IgD-negative memory B cell (primary cell): ENCODE measurements around the gene RET. TPM values are rescaled to one million over a fixed set of nuclear protein-coding genes. Genes with fewer than 3 reads are reported as not detected.
A peak's percentile ranks its signal among the peaks of the same experiment; 100 is the strongest.

Source experiments
- H3K27ac Mint-ChIP-seq, 3 donors: one replicate each; pipeline ENCODE4 v1.8.0; 2020 to 2022; ENCODE audit warnings: mild to moderate bottlenecking in 3 of 3, mixed read lengths in 3 of 3, moderate library complexity in 1 of 3
- H3K27me3 Mint-ChIP-seq: one replicate; pipeline ENCODE4 v1.8.0; 2021; ENCODE audit warnings: mixed read lengths
- H3K36me3 Mint-ChIP-seq: one replicate; pipeline ENCODE4 v1.8.0; 2020; ENCODE audit warnings: mild to moderate bottlenecking, mixed read lengths
- H3K4me1 Mint-ChIP-seq, 3 donors: one replicate each; pipeline ENCODE4 v1.8.0; 2020 to 2022; ENCODE audit warnings: mixed read lengths in 3 of 3, mild to moderate bottlenecking in 1 of 3
- H3K4me3 Mint-ChIP-seq, 4 donors: one replicate each; pipeline ENCODE4 v1.8.0; 2020 to 2022; ENCODE audit warnings: mild to moderate bottlenecking in 4 of 4, mixed read lengths in 4 of 4, moderate library complexity in 3 of 4
- H3K9me3 Mint-ChIP-seq, 3 donors: one replicate each; pipeline ENCODE4 v1.8.0; 2020 to 2021; ENCODE audit warnings: mixed read lengths in 3 of 3, mild to moderate bottlenecking in 1 of 3
- polyA plus RNA-seq: library from polyadenylated mRNA; unstranded; fragments of 300-500 nt; fragmentation: Illumina TruSeq; gene quantifications from one replicate; pipeline ENCODE4 v1.2.3, GENCODE V29; 2021

The RET gene
- polyA plus RNA-seq, 1 donor from 2014 or later = 0.05 TPM

- peak overlapping the region in 2 of 4 donors; percentile 54 to 63 for H3K4me3 Mint-ChIP-seq
- peaks cover 0 to 4% (median 3%) of the 10 kb centered on the region in 3 donors for H3K4me1 Mint-ChIP-seq
- peaks cover 1% of the 10 kb centered on the region for H3K36me3 Mint-ChIP-seq
- no peak overlapping the region for H3K27ac Mint-ChIP-seq
- no peaks in the 10 kb centered on the region for H3K9me3 Mint-ChIP-seq
- H3K27me3 Mint-ChIP-seq = peaks cover 33% of the 10 kb centered on the region
These were observed 476 bp upstream of the RET start for GRCh38 chr10:43076311-43076875.

- Mint-ChIP-seq H3K36me3 (peaks cover 1% of the 10 kb centered on the region), H3K27ac (no peak overlapping the region), H3K4me1 (peaks cover 0 to 4% (median 3%) of the 10 kb centered on the region in 3 donors), H3K9me3 (no peaks in the 10 kb centered on the region), H3K4me3 (peak overlapping the region; percentile 35 to 88 (median 70)), H3K27me3 (peaks cover 35% of the 10 kb centered on the region)
These were observed 727 bp downstream of the RET start for GRCh38 chr10:43077421-43078171.

GRCh38 chr10:43078175-43078985 lies 1.5 kb downstream of the RET start:
- Mint-ChIP-seq H3K27ac (no peak overlapping the region), H3K9me3 (no peaks in the 10 kb centered on the region), H3K4me3 (peak overlapping the region in 2 of 4 donors; percentile 5 to 35), H3K4me1 (peaks cover 0 to 4% (median 3%) of the 10 kb centered on the region in 3 donors), H3K27me3 (peaks cover 36% of the 10 kb centered on the region), H3K36me3 (peaks cover 1% of the 10 kb centered on the region)

GRCh38 chr10:43078986-43079273 lies 2.1 kb downstream of the RET start:
- Mint-ChIP-seq H3K4me1 (peaks cover 0 to 5% (median 3%) of the 10 kb centered on the region in 3 donors), H3K4me3 (peak overlapping the region in 1 of 4 donors; percentile 24), H3K9me3 (no peaks in the 10 kb centered on the region), H3K36me3 (peaks cover 1% of the 10 kb centered on the region), H3K27ac (no peak overlapping the region), H3K27me3 (peaks cover 36% of the 10 kb centered on the region)

- peaks cover 1% of the 10 kb centered on the region for H3K36me3 Mint-ChIP-seq
- H3K4me3 Mint-ChIP-seq = peak overlapping the region in 1 of 4 donors; percentile 18
- peaks cover 36% of the 10 kb centered on the region for H3K27me3 Mint-ChIP-seq
- H3K9me3 Mint-ChIP-seq = no peaks in the 10 kb centered on the region
- H3K4me1 Mint-ChIP-seq = peaks cover 0 to 9% (median 8%) of the 10 kb centered on the region in 3 donors
- no peak overlapping the region for H3K27ac Mint-ChIP-seq
These were observed 3.0 kb downstream of the RET start for GRCh38 chr10:43079856-43080255.

- peaks cover 22% of the 10 kb centered on the region for H3K27me3 Mint-ChIP-seq
These were observed 5.2 kb downstream of the RET start for GRCh38 chr10:43082087-43082486.

GRCh38 chr10:43082746-43083145 lies 5.9 kb downstream of the RET start:
- H3K36me3 Mint-ChIP-seq = peaks cover 1% of the 10 kb centered on the region
- no peak overlapping the region for H3K4me3 Mint-ChIP-seq
- no peak overlapping the region for H3K27ac Mint-ChIP-seq
- H3K4me1 Mint-ChIP-seq = peaks cover 0 to 5% (median 4%) of the 10 kb centered on the region in 3 donors
- H3K27me3 Mint-ChIP-seq = peaks cover 19% of the 10 kb centered on the region
- H3K9me3 Mint-ChIP-seq = no peaks in the 10 kb centered on the region

More at GRCh38 chr10:43082087-43082486, 5.2 kb downstream of the RET start:
- H3K4me1 Mint-ChIP-seq = peaks cover 0 to 6% (median 5%) of the 10 kb centered on the region in 3 donors
- no peak overlapping the region for H3K27ac Mint-ChIP-seq
- H3K9me3 Mint-ChIP-seq = no peaks in the 10 kb centered on the region
- no peak overlapping the region for H3K4me3 Mint-ChIP-seq
- peaks cover 1% of the 10 kb centered on the region for H3K36me3 Mint-ChIP-seq

GRCh38 chr10:43083764-43084163 lies 6.9 kb downstream of the RET start:
- Mint-ChIP-seq H3K9me3 (no peaks in the 10 kb centered on the region), H3K27ac (no peak overlapping the region), H3K27me3 (peaks cover 12% of the 10 kb centered on the region), H3K4me3 (no peak overlapping the region), H3K36me3 (peaks cover 1% of the 10 kb centered on the region), H3K4me1 (peaks cover 0 to 5% (median 4%) of the 10 kb centered on the region in 3 donors)

- peaks cover 5% of the 10 kb centered on the region for H3K27me3 Mint-ChIP-seq
- H3K36me3 Mint-ChIP-seq = no peaks in the 10 kb centered on the region
- no peak overlapping the region for H3K27ac Mint-ChIP-seq
- no peaks in the 10 kb centered on the region for H3K9me3 Mint-ChIP-seq
- H3K4me1 Mint-ChIP-seq = peaks cover 0 to 5% (median 4%) of the 10 kb centered on the region in 3 donors
- no peak overlapping the region for H3K4me3 Mint-ChIP-seq
These were observed 7.9 kb downstream of the RET start for GRCh38 chr10:43084812-43085211.

- Mint-ChIP-seq H3K4me1 (peaks cover 0 to 5% (median 4%) of the 10 kb centered on the region in 3 donors), H3K9me3 (no peaks in the 10 kb centered on the region), H3K4me3 (no peak overlapping the region), H3K36me3 (no peaks in the 10 kb centered on the region), H3K27me3 (peaks cover 6% of the 10 kb centered on the region), H3K27ac (peak overlapping the region in 1 of 3 donors; percentile 50)
These were observed 9.6 kb downstream of the RET start for GRCh38 chr10:43086321-43086942.

- H3K27ac Mint-ChIP-seq = no peak overlapping the region
- H3K4me1 Mint-ChIP-seq = peaks cover 0 to 3% (median 3%) of the 10 kb centered on the region in 3 donors
- H3K9me3 Mint-ChIP-seq = no peaks in the 10 kb centered on the region
- H3K4me3 Mint-ChIP-seq = peak overlapping the region in 1 of 4 donors; percentile 52
- H3K27me3 Mint-ChIP-seq = peaks cover 10% of the 10 kb centered on the region
- peaks cover 3% of the 10 kb centered on the region for H3K36me3 Mint-ChIP-seq
These were observed 12.7 kb downstream of the RET start for GRCh38 chr10:43089519-43089918.

GRCh38 chr10:43090188-43090587 lies 13.3 kb downstream of the RET start:
- no peak overlapping the region for H3K27ac Mint-ChIP-seq
- peaks cover 0 to 4% (median 3%) of the 10 kb centered on the region in 3 donors for H3K4me1 Mint-ChIP-seq
- H3K9me3 Mint-ChIP-seq = no peaks in the 10 kb centered on the region
- H3K27me3 Mint-ChIP-seq = peaks cover 10% of the 10 kb centered on the region
- H3K36me3 Mint-ChIP-seq = peaks cover 3% of the 10 kb centered on the region
- no peak overlapping the region for H3K4me3 Mint-ChIP-seq

- H3K36me3 Mint-ChIP-seq = peaks cover 3% of the 10 kb centered on the region
- H3K4me3 Mint-ChIP-seq = no peak overlapping the region
These were observed 13.8 kb downstream of the RET start for GRCh38 chr10:43090664-43091063.

GRCh38 chr10:43091846-43092245 lies 15.0 kb downstream of the RET start:
- peaks cover 12% of the 10 kb centered on the region for H3K27me3 Mint-ChIP-seq
- H3K9me3 Mint-ChIP-seq = no peaks in the 10 kb centered on the region
- H3K27ac Mint-ChIP-seq = no peak overlapping the region
- H3K4me1 Mint-ChIP-seq = peaks cover 0 to 4% (median 3%) of the 10 kb centered on the region in 3 donors
- peaks cover 3% of the 10 kb centered on the region for H3K36me3 Mint-ChIP-seq
- H3K4me3 Mint-ChIP-seq = no peak overlapping the region

More at GRCh38 chr10:43090664-43091063, 13.8 kb downstream of the RET start:
- H3K9me3 Mint-ChIP-seq = no peaks in the 10 kb centered on the region
- H3K27ac Mint-ChIP-seq = no peak overlapping the region
- peaks cover 10% of the 10 kb centered on the region for H3K27me3 Mint-ChIP-seq
- H3K4me1 Mint-ChIP-seq = peaks cover 0 to 4% (median 3%) of the 10 kb centered on the region in 3 donors
